Adrenal gland (tissue), 5 donors: Measurements from ENCODE around the gene FCRL1.

Experiments
- CTCF ChIP-seq, 6 experiments: fragments of 450-650 bp in 4 of 6; fragments of 200-600 bp in 2 of 6; sonication (generic) in 1 of 6; IDR thresholded peaks; 1 replicate in 5 of 6; 2 replicates in 1 of 6; pipeline versions ENCODE4 v1.5.1 to v1.8.0; 2016 to 2021; ENCODE audit warnings: antibody characterized with exemption in 6 of 6, mild to moderate bottlenecking in 2 of 6, moderate library complexity in 1 of 6
- POLR2A ChIP-seq, 2 donors: fragments of 450-650 bp; IDR thresholded peaks; one replicate each; pipeline ENCODE4 v1.6.1; 2017; ENCODE audit warnings: antibody characterized with exemption in 2 of 2, mild to moderate bottlenecking in 2 of 2, moderate library complexity in 1 of 2
- donor health status: DM: no; HTN: no; CAD: no.

- TF ChIP-seq CTCF (IDR thresholded peaks at IDR 0.05), result no peak
- TF ChIP-seq POLR2A (IDR thresholded peaks at IDR 0.05), result no peak
These were observed at the start of gene FCRL1 for GRCh38 chr1:157819896-157820295.
